GM18870 (cell line): ENCODE results near the gene CFAP92.

Experiments used
- ATAC-seq: cut with Tn5 transposase; IDR thresholded peaks from one replicate; pipeline ENCODE4 v1.9.1; 2021; ENCODE audit warnings: moderate library complexity; ENCODE audit not compliant: unreplicated experiment

CFAP92 gene

GRCh38 chr3:128992926-128993460, 883 bp downstream of the CFAP92 start:
- no peak for ATAC-seq

DNA sequence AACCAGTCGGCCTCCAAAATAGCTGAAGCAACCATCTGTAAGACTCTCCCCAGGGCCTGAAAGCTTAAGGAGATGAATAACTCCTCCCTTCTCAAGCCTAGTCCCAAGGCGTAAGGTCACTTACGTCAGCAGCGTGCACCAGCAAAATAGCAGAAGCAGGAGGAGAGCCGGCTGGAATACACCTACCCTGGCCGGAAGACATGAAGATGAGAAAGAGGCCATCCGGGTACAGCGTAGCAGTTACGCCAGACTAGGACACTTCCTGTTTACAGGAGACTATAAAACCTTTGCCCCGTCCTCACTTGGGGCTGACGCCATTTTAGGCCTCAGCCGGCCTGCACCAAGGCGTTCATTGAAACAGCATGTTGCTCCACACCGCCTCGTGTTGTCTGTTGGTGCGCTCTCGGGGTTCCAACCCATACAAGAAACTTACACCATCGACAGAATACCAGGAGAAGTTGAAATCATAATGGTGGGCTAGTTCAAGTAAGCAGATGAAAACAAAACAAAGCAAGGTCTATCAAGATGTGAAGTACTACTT, 2.5 kb downstream of the CFAP92 start:
- no peak for ATAC-seq

GRCh38 chr3:128988286-128988685, 5.6 kb downstream of the CFAP92 start:
- no peak for ATAC-seq

- ATAC-seq = no peak
Measured at GRCh38 chr3:128987302-128988100, 6.4 kb downstream of the CFAP92 start.

DNA sequence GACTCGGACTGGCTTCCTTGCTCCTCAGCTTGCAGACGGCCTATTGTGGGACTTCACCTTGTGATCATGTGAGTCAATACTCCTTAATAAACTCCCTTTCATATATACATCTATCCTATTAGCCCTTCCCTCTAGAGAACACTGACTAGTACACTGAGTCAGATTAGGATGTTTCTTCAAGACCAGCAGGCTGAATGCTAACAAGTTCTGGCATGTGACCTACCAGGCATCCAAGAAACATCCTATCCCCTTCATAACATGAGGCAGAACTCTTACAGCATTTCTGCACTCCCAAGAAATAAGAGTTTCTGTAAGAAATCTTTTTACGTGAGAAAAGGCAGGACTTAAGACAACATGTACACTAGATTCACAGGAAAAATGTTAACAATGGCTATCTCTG, 9.3 kb downstream of the CFAP92 start:
- ATAC-seq = no peak

- no peak for ATAC-seq
Measured at GRCh38 chr3:128983293-128984069, 10.4 kb downstream of the CFAP92 start.

DNA sequence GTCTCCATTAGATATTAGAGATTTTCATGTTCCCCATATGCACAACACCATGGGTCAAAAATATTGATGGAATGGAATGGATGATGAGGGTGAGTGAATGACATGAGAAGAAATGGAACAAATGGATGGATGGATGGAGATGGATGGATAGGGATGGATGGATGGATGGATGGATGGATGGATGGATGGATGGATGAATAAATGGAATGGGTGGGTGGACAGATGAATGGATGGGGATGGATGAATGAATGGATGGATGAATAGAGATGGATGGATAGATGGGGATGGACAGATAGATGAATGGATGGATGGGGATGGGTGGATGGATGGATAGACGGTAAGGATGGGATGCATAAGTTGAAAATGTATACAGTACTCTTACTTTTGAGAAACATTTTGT, 18.6 kb downstream of the CFAP92 start:
- ATAC-seq = no peak

DNA sequence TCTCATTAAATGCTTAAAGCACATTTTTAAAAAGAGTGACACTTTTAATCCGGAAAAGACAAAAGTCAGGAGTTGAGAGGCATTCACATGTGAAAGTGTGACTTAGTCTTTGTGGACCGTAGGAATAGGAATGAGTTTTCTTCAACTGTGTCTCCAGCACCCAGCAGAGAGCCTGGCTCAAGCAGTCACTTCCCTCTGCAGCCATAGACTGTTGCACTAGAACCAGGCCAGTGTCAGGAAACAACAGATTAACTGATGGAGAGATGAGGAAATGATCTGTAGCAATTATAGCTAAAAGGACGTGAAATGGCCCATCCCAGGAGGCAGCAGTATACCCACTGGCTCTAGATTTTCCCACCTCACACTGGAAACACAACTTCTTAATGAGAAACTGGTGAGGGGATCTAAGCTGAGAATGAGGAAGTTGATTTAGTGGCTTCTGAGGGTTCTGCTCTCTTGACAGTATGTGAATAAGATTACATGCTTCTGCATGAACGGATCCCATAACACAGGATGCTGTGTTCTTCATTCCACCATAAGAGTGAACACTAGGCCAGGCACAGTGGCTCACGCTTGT, 19.8 kb downstream of the CFAP92 start:
- no peak for ATAC-seq

- no peak for ATAC-seq
Measured at GRCh38 chr3:128971421-128972100, 22.3 kb downstream of the CFAP92 start.

GRCh38 chr3:128970740-128971047, 23.2 kb downstream of the CFAP92 start:
- no peak for ATAC-seq

DNA sequence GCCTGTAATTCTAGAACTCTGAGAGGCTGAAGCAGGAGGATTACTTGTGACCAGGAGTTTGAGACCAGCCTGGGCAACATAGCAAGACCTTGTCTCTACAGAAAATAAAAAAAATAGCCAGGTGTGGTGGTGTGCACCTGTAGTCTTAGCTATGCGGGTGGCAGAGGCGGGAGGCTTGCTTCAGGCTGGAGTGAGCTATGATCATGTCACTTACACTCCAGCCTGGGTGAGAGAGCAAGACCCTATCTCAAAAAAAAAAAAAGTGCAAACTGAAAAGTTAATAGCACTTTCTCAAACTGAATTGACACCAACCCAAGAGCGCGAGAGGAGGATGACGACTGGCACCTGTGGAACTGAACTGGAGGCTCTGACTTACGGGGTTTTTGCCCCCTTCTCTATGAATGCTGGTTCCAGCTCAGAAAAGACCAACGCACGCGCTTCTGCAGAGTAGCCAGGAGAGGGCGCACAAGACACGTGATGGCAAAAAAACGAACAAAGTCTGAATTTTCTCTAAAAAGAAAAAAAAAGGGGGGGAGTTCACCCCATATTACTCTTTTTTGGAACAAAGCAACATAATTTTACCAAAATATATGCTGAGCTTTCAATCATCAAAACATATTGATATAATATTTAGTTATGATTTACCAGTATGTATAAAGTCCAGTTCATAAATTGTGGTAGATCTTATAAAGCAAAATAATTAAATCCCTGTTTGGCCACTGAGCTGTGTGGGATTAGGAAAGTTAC, 23.7 kb downstream of the CFAP92 start:
- no peak for ATAC-seq

GRCh38 chr3:128967748-128968355, 26.0 kb downstream of the CFAP92 start:
- no peak for ATAC-seq

DNA sequence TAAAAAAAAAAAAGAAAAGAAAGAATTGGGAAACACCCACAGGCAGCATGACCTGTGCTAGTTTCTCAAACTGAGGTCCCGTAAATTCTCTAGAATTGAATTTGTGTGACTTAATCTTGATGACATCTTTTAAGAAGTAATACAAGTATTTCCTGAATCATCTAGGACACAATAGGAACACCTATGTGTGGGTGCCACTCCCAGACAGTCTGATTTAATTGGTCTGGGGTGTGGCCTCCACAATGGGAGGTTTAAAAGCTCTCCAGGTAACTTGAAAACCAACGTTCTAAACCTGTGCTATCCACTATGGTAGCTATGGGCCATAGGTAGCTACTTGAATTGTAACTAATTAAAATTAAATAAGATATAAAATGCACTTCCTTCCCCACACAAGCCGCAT, 28.1 kb downstream of the CFAP92 start:
- ATAC-seq = no peak

DNA sequence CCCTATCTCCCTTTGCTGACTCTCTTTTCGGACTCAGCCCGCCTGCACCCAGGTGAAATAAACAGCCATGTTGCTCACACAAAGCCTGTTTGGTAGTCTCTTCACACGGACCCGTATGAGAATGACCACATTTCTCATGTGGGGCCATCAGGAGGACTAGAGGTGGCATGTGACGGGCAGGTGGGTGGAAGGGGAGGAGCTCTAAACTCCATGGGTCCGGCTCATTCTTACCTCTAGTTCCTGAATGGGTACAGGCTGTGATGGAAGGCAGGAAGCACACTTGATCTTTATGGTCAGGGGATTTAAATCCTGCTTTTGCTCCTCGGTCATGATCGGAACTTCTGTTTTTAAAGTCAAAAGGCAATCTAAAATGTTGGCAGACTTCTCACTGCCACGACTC, 28.6 kb downstream of the CFAP92 start:
- ATAC-seq = no peak

- no peak for ATAC-seq
Measured at GRCh38 chr3:128956440-128956839, 37.4 kb downstream of the CFAP92 start.

DNA sequence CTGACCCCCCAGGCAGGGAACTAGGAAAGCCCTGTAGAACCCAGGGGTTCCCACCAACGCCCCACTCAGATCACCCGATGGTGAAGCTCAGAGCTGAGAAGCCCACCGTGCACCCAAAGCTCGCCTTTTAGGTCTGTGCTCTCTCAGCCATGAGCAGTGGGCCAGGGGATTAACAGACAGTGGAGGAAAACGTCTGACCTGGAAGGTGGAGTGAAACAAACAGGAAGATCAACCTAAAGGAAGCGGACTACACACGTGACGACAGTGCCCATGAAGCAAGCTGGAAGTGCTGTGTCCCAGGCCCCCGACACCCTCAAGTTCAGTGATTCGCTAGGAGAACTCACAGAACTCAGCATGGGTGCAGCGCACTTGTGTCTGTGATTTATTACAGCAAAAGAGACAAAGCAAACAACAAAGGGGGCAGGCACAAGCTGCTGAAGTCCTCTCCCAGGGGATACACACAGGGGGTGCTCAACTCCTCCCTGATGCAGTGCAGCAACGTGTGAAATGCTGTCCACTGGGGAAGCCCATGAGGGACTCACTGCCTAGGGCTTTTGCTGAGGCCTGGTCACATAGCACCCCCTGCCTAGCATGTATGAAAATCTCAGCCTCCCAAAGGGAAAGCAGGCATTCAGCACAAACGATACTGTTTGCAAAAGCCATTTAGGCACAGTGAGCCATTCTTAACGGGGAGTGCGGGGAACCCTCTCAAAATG, 43.5 kb downstream of the CFAP92 start:
- ATAC-seq = no peak

GRCh38 chr3:128949158-128949557, 44.7 kb downstream of the CFAP92 start:
- no peak for ATAC-seq

- no peak for ATAC-seq
Measured at GRCh38 chr3:128946411-128946810, 47.5 kb downstream of the CFAP92 start.

DNA sequence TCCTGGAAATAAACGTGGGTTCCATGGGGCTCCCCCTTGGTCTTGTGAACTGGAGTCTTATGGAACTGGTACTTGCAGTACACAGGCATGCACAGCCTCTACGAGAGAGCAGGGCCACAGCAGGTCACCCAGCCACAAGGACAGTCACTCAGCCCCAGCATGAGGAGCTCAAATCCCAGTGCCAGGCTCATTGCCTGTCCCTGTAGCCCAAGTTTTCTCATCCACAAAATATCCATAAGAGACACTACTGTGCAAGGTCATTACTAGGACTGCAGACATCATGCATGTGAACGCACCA, 48.0 kb downstream of the CFAP92 start:
- ATAC-seq = no peak
